H1 (cell line): ENCODE data around the gene LRRC4. TPM values are rescaled to one million over a fixed set of nuclear protein-coding genes. Genes with fewer than 3 reads are reported as not detected.

Experiments used
- MAFK ChIP-seq: IDR thresholded peaks from 2 replicates; pipeline ENCODE4 v1.6.1; 2012; ENCODE audit warnings: low read depth, mild to moderate bottlenecking, improper control_type of control experiment, low read length
- NRF1 ChIP-seq: IDR thresholded peaks from 2 replicates; pipeline ENCODE4 v1.6.1; 2011; ENCODE audit warnings: mild to moderate bottlenecking, low read depth, low read length, improper control_type of control experiment
- RAD21 ChIP-seq, 2 experiments: IDR thresholded peaks in 1 of 2; conservative IDR thresholded peaks in 1 of 2; 2 replicates each; pipeline ENCODE4 v1.6.1; 2011; ENCODE audit warnings: low read depth in 2 of 2, low read length in 2 of 2, improper control_type of control experiment in 1 of 2, inconsistent platforms in 1 of 2, mild to moderate bottlenecking in 1 of 2, moderate library complexity in 1 of 2
- RBBP5 ChIP-seq: IDR thresholded peaks from 2 replicates; pipeline ENCODE4 v1.7.1; 2012; ENCODE audit warnings: low read depth, mild to moderate bottlenecking, inconsistent platforms, low read length, moderate library complexity, borderline replicate concordance
- SIRT6 ChIP-seq: IDR thresholded peaks from one replicate; pipeline ENCODE4 v1.7.1; 2012; ENCODE audit warnings: low read length, inconsistent platforms
- SP1 ChIP-seq: IDR thresholded peaks from 2 replicates; pipeline ENCODE4 v1.6.1; 2011; ENCODE audit warnings: low read depth, low read length
- polyA plus RNA-seq, 7 experiments: library from polyadenylated mRNA; depleted of rRNA in 3 of 7; stranded (reverse) in 5 of 7; unstranded in 2 of 7; fragments of >200 nt in 5 of 7; fragments of 200-250 nt in 2 of 7; gene quantifications; 1 replicate in 5 of 7; 2 replicates in 1 of 7; 4 replicates in 1 of 7; pipeline versions ENCODE4 v1.2.1 to v1.2.3, GENCODE V29; 2011 to 2013; ENCODE audit warnings: missing spikeins in 2 of 7, mixed read lengths in 2 of 7
- total RNA-seq: library from RNA; stranded (reverse); fragmentation: NEBNext Ultra II Directional; extraction: Animal tissue kit (Norgen Biotek cat#: 25700); gene quantifications from 2 replicates; pipeline ENCODE4 v1.2.1, GENCODE V29; 2021
- TF ChIP-seq, protein P1 (sequence below): IDR thresholded peaks from 2 replicates; pipeline ENCODE4 v1.6.1; 2011; ENCODE audit warnings: low read length, improper control_type of control experiment

Gene LRRC4
- total and polyA plus RNA-seq, 2 of the 8 experiments (the other 6 are each of a cell fraction or from before 2014, with no cell fraction given): 13.4 to 16.4 TPM

DNA sequence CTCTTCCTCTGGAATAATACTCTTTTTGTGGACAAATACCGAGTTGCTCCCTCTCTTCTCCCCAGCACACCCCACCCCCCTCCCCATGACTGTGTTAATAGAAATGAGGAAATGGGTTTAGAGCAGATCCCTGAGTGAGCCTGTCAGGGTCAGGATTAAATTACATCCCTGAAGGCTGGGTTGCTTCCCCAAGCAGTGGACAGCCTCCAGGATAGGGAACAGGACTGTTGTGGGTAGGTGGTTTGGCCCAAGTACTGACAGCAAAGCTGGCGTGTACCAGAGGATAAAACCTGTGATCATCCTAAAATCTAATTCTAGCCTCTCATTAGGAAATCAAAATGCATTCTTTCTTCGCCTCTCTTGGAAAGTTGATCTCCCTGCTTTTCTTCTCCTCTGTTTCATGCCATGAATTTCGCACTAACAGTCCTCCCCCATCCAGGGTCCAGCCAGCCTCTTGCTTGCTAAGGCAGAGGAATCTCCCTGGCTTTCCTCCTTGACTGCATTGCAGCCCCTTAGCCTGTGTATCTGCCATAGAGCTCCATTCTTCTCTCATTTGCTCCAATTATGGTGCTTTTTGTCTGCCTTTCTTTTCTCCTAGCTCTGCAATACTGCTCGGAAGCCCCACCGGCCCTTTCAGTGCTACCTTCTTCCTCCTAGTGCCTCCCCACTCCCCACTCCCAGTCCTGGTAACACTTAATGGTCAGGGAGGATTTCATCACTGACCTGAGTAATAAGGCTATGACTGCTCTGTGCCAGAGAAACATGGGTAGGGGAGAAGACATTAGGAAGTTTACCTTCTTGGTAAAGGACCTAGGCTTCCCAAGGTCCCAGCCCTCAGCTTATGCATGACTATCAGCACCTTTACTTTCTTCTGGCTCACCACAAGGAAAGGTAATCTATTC, 8.4 kb downstream of the LRRC4 start (continued):
- TF ChIP-seq RAD21 (IDR thresholded peaks at IDR 0.05 in 1 of 2, conservative IDR thresholded peaks at IDR 0.05 in 1 of 2; ENCODE audit: low read depth in 2 of 2, low read length in 2 of 2) (no peak), SIRT6 (no peak), RBBP5 (no peak), NRF1 (no peak), SP1 (no peak), MAFK (no peak)
- TF ChIP-seq, protein P1, sequence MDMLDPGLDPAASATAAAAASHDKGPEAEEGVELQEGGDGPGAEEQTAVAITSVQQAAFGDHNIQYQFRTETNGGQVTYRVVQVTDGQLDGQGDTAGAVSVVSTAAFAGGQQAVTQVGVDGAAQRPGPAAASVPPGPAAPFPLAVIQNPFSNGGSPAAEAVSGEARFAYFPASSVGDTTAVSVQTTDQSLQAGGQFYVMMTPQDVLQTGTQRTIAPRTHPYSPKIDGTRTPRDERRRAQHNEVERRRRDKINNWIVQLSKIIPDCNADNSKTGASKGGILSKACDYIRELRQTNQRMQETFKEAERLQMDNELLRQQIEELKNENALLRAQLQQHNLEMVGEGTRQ: no peak
